Parathyroid adenoma (tissue), 2 donors: ENCODE data around the gene ADAM11.

Experiments
- H2AFZ ChIP-seq: fragments of 300-600 bp; sonication (generic); one replicate; pipeline ENCODE4 v1.7.0; 2017; ENCODE audit warnings: antibody characterized with exemption, mild to moderate bottlenecking
- H3K27ac ChIP-seq: fragments of 300-600 bp; sonication (generic); one replicate; pipeline ENCODE4 v1.7.0; 2017
- H3K27me3 ChIP-seq: fragments of 300-600 bp; sonication (generic); one replicate; pipeline ENCODE4 v1.7.0; 2017; ENCODE audit warnings: low read length; ENCODE audit not compliant: control insufficient read depth, insufficient read depth
- H3K36me3 ChIP-seq: fragments of 300-600 bp; sonication (generic); one replicate; pipeline ENCODE4 v1.7.0; 2017; ENCODE audit warnings: low read length; ENCODE audit not compliant: control insufficient read depth, insufficient read depth
- H3K4me1 ChIP-seq: fragments of 300-600 bp; sonication (generic); one replicate; pipeline ENCODE4 v1.7.0; 2017; ENCODE audit warnings: control low read depth
- H3K4me2 ChIP-seq: fragments of 300-600 bp; sonication (generic); one replicate; pipeline ENCODE4 v1.7.0; 2017; ENCODE audit warnings: low read length
- H3K4me3 ChIP-seq: fragments of 300-600 bp; sonication (generic); one replicate; pipeline ENCODE4 v1.7.0; 2017; ENCODE audit warnings: low read depth, low read length
- H3K79me2 ChIP-seq: fragments of 300-600 bp; sonication (generic); one replicate; pipeline ENCODE4 v1.7.0; 2017; ENCODE audit warnings: control low read depth
- H3K9ac ChIP-seq: fragments of 300-600 bp; sonication (generic); one replicate; pipeline ENCODE4 v1.7.0; 2017; ENCODE audit warnings: mild to moderate bottlenecking
- H3K9me3 ChIP-seq: fragments of 300-600 bp; sonication (generic); one replicate; pipeline ENCODE4 v1.7.0; 2017; ENCODE audit warnings: low read length; ENCODE audit not compliant: control insufficient read depth
- CTCF ChIP-seq: fragments of 300-600 bp; sonication (generic); IDR thresholded peaks from one replicate; pipeline ENCODE4 v1.7.0; 2017; ENCODE audit warnings: antibody characterized with exemption, mild to moderate bottlenecking
- donor health status: primary hyperparathyroidism.

Gene ADAM11

GRCh38 chr17:44792276-44792675 is 33.5 kb downstream of the ADAM11 start:
- Histone ChIP-seq H3K9me3 (no peaks in the 10 kb centered on the region), H3K36me3 (no peaks in the 10 kb centered on the region), H3K4me3 (no peak overlapping the region), H3K4me2 (no peak overlapping the region), H3K27me3 (no peaks in the 10 kb centered on the region), H3K27ac (no peak overlapping the region), H3K4me1 (no peaks in the 10 kb centered on the region), H3K79me2 (no peaks in the 10 kb centered on the region), H2AFZ (no peak overlapping the region), H3K9ac (no peak overlapping the region)
- TF ChIP-seq CTCF = no peak

GRCh38 chr17:44793885-44794842 is 35.4 kb downstream of the ADAM11 start:
- Histone ChIP-seq H3K9ac (no peak overlapping the region), H3K27ac (peak overlapping the region; percentile 63), H3K4me3 (no peak overlapping the region)

GRCh38 chr17:44794851-44795413 is 36.1 kb downstream of the ADAM11 start:
- Histone ChIP-seq H3K9ac (no peak overlapping the region), H3K9me3 (no peaks in the 10 kb centered on the region), H3K27ac (peak overlapping the region; percentile 63), H3K36me3 (no peaks in the 10 kb centered on the region), H3K4me3 (no peak overlapping the region), H3K79me2 (no peaks in the 10 kb centered on the region), H3K27me3 (no peaks in the 10 kb centered on the region), H3K4me1 (no peaks in the 10 kb centered on the region), H3K4me2 (no peak overlapping the region), H2AFZ (peak overlapping the region; percentile 42)
- no peak for TF ChIP-seq CTCF

More at GRCh38 chr17:44793885-44794842, 35.4 kb downstream of the ADAM11 start:
- H3K4me2 ChIP-seq = no peak overlapping the region
- peak overlapping the region; percentile 42 for H2AFZ ChIP-seq
- no peaks in the 10 kb centered on the region for H3K36me3 ChIP-seq
- H3K4me1 ChIP-seq = no peaks in the 10 kb centered on the region
- no peaks in the 10 kb centered on the region for H3K27me3 ChIP-seq
- H3K9me3 ChIP-seq = no peaks in the 10 kb centered on the region
- H3K79me2 ChIP-seq = no peaks in the 10 kb centered on the region
- no peak for TF ChIP-seq CTCF

- Histone ChIP-seq H3K9ac (no peak overlapping the region), H3K4me3 (no peak overlapping the region), H3K9me3 (no peaks in the 10 kb centered on the region), H3K27ac (peak overlapping the region; percentile 63), H3K4me2 (no peak overlapping the region), H3K36me3 (no peaks in the 10 kb centered on the region), H3K27me3 (no peaks in the 10 kb centered on the region), H3K79me2 (no peaks in the 10 kb centered on the region), H2AFZ (no peak overlapping the region), H3K4me1 (no peaks in the 10 kb centered on the region)
- TF ChIP-seq CTCF = no peak
Observed at GRCh38 chr17:44795421-44795820, 36.6 kb downstream of the ADAM11 start.
